H9 (cell line): ENCODE measurements around the gene CCDC174. TPM values are rescaled to one million over a fixed set of nuclear protein-coding genes. Genes with fewer than 3 reads are reported as not detected.

Experiments
- DNase-seq: peaks from one replicate; pipeline ENCODE4 v3.0.0-alpha.2; 2017
- H2AFZ ChIP-seq: one replicate; pipeline ENCODE4 v1.6.1; 2013; ENCODE audit warnings: mild to moderate bottlenecking, low read length, control low read depth, moderate library complexity
- H2AK5ac ChIP-seq: 2 replicates; pipeline ENCODE4 v1.6.1; 2013; ENCODE audit warnings: low read length, control low read depth, mixed read lengths; ENCODE audit not compliant: insufficient read length
- H2BK120ac ChIP-seq: one replicate; pipeline ENCODE4 v1.6.1; 2013; ENCODE audit warnings: low read depth, mild to moderate bottlenecking, low read length, control low read depth, inconsistent platforms; ENCODE audit not compliant: poor library complexity, severe bottlenecking
- H2BK12ac ChIP-seq: 2 replicates; pipeline ENCODE4 v1.6.1; 2013; ENCODE audit warnings: low read length, control low read depth, mixed read lengths, low read depth; ENCODE audit not compliant: insufficient read length
- H2BK15ac ChIP-seq: 2 replicates; pipeline ENCODE4 v1.6.1; 2013; ENCODE audit warnings: low read depth, low read length, control low read depth
- H2BK20ac ChIP-seq: one replicate; pipeline ENCODE4 v1.6.1; 2013; ENCODE audit warnings: low read depth, mild to moderate bottlenecking, low read length, control low read depth, inconsistent platforms; ENCODE audit not compliant: poor library complexity, severe bottlenecking
- H2BK5ac ChIP-seq: 2 replicates; pipeline ENCODE4 v1.6.1; 2013; ENCODE audit warnings: low read length, control low read depth, mixed read lengths; ENCODE audit not compliant: insufficient read length
- H3K14ac ChIP-seq: 2 replicates; pipeline ENCODE4 v1.6.1; 2013; ENCODE audit warnings: low read length, control low read depth; ENCODE audit not compliant: insufficient read depth
- H3K18ac ChIP-seq: 2 replicates; pipeline ENCODE4 v1.6.1; 2013; ENCODE audit warnings: low read depth, mild to moderate bottlenecking, mixed read lengths, low read length, control low read depth; ENCODE audit not compliant: insufficient read length
- H3K23ac ChIP-seq: 2 replicates; pipeline ENCODE4 v1.6.1; 2013; ENCODE audit warnings: low read length, control low read depth, mixed read lengths, low read depth; ENCODE audit not compliant: insufficient read length
- H3K23me2 ChIP-seq: 2 replicates; pipeline ENCODE4 v1.6.1; 2013; ENCODE audit warnings: low read depth, mild to moderate bottlenecking, mixed read lengths, low read length, control low read depth; ENCODE audit not compliant: insufficient read length, poor library complexity, severe bottlenecking
- H3K27ac ChIP-seq: 2 replicates; pipeline ENCODE4 v1.5.1; 2013; ENCODE audit warnings: low read length, control low read depth, mixed read lengths, low read depth; ENCODE audit not compliant: insufficient read length
- H3K27me3 ChIP-seq: 2 replicates; pipeline ENCODE4 v1.6.1; 2013; ENCODE audit warnings: low read length, control low read depth, inconsistent platforms; ENCODE audit not compliant: insufficient read depth
- H3K4ac ChIP-seq: 2 replicates; pipeline ENCODE4 v1.6.1; 2013; ENCODE audit warnings: low read depth, mild to moderate bottlenecking, control low read depth, inconsistent platforms, low read length, moderate library complexity
- H3K4me1 ChIP-seq: 2 replicates; pipeline ENCODE4 v1.6.1; 2013; ENCODE audit warnings: low read length, control low read depth, inconsistent platforms; ENCODE audit not compliant: insufficient read depth
- H3K4me2 ChIP-seq: 2 replicates; pipeline ENCODE4 v1.6.1; 2013; ENCODE audit warnings: low read length, control low read depth, mixed read lengths; ENCODE audit not compliant: insufficient read length, insufficient read depth
- H3K56ac ChIP-seq: 2 replicates; pipeline ENCODE4 v1.6.1; 2013; ENCODE audit warnings: low read depth, mild to moderate bottlenecking, mixed read lengths, low read length, control low read depth; ENCODE audit not compliant: insufficient read length
- H3K79me1 ChIP-seq: 2 replicates; pipeline ENCODE4 v1.6.1; 2013; ENCODE audit warnings: low read depth, mild to moderate bottlenecking, moderate library complexity, low read length, control low read depth, inconsistent platforms; ENCODE audit not compliant: insufficient read depth, poor library complexity, severe bottlenecking
- H3K79me2 ChIP-seq: 2 replicates; pipeline ENCODE4 v1.6.1; 2013; ENCODE audit warnings: low read length, control low read depth, inconsistent platforms; ENCODE audit not compliant: insufficient read depth
- H3K9ac ChIP-seq: 2 replicates; pipeline ENCODE4 v1.6.1; 2013; ENCODE audit warnings: low read length, control low read depth, mixed read lengths; ENCODE audit not compliant: insufficient read length; ENCODE audit errors: extremely low read depth
- H3K9me3 ChIP-seq: one replicate; pipeline ENCODE4 v1.6.1; 2013; ENCODE audit warnings: low read depth, low read length, inconsistent platforms; ENCODE audit not compliant: control insufficient read depth
- H3T11ph ChIP-seq: one replicate; pipeline ENCODE4 v1.6.1; 2013; ENCODE audit warnings: mild to moderate bottlenecking, low read length, control low read depth, inconsistent platforms
- H4K20me1 ChIP-seq: one replicate; pipeline ENCODE4 v1.6.1; 2013; ENCODE audit not compliant: control insufficient read depth, insufficient read length, insufficient read depth
- H4K5ac ChIP-seq: 2 replicates; pipeline ENCODE4 v1.6.1; 2013; ENCODE audit warnings: low read depth, mild to moderate bottlenecking, mixed read lengths, low read length, control low read depth; ENCODE audit not compliant: insufficient read length
- H4K8ac ChIP-seq: replicated peaks from 2 replicates; pipeline ENCODE4 v1.6.1; 2013; ENCODE audit warnings: low read length, control low read depth, mixed read lengths, low read depth; ENCODE audit not compliant: insufficient read length
- H4K91ac ChIP-seq: 2 replicates; pipeline ENCODE4 v1.6.1; 2013; ENCODE audit warnings: low read depth, mild to moderate bottlenecking, moderate library complexity, mixed read lengths, low read length, control low read depth; ENCODE audit not compliant: insufficient read length
- H3K27ac Mint-ChIP-seq, 3 experiments: 2 replicates in 2 of 3; 3 replicates in 1 of 3; pipeline ENCODE4 v1.8.0; 2020 to 2021; ENCODE audit warnings: mixed read lengths in 3 of 3, mild to moderate bottlenecking in 1 of 3, moderate library complexity in 1 of 3
- H3K27me3 Mint-ChIP-seq: 2 replicates; pipeline ENCODE4 v1.8.0; 2021; ENCODE audit warnings: low read depth, mild to moderate bottlenecking, moderate library complexity, mixed read lengths
- H3K36me3 Mint-ChIP-seq, 3 experiments: 2 replicates in 2 of 3; 3 replicates in 1 of 3; pipeline ENCODE4 v1.8.0; 2020 to 2021; ENCODE audit warnings: low read depth in 3 of 3, mixed read lengths in 3 of 3; ENCODE audit not compliant: insufficient read depth in 1 of 3
- H3K4me1 Mint-ChIP-seq, 2 experiments: 2 replicates each; pipeline ENCODE4 v1.8.0; 2020; ENCODE audit warnings: mixed read lengths in 2 of 2
- H3K4me3 Mint-ChIP-seq, 2 experiments: 2 replicates in 1 of 2; 3 replicates in 1 of 2; pipeline ENCODE4 v1.8.0; 2020 to 2021; ENCODE audit warnings: mild to moderate bottlenecking in 2 of 2, mixed read lengths in 2 of 2, moderate library complexity in 1 of 2
- H3K9me3 Mint-ChIP-seq, 2 experiments: 2 replicates in 1 of 2; 3 replicates in 1 of 2; pipeline ENCODE4 v1.8.0; 2020; ENCODE audit warnings: mild to moderate bottlenecking in 2 of 2, mixed read lengths in 2 of 2, moderate library complexity in 1 of 2
- CTCF ChIP-seq: fragments of 200-600 bp; sonication (generic); conservative IDR thresholded peaks from 3 replicates; pipeline ENCODE4 v1.8.0; 2021; ENCODE audit warnings: antibody characterized with exemption, mild to moderate bottlenecking
- WGBS: extraction: QIAGEN DNeasy Blood & Tissue Kit; methylation state at CpG from one replicate; pipeline ENCODE4 v1.1.7; 2013; ENCODE audit warnings: missing lambda C conversion rate, low lambda C conversion rate, mixed read lengths; ENCODE audit not compliant: insufficient read length; ENCODE audit errors: extremely low coverage; 5-methylcytosine and 5-hydroxymethylcytosine counted together
- total RNA-seq: library from RNA; stranded (reverse); gene quantifications from 2 replicates; pipeline ENCODE4 v1.2.1, GENCODE V29; 2021

The CCDC174 gene
- total RNA-seq, 1 experiment from 2014 or later, result 15.2 TPM

GRCh38 chr3:14658978-14659377, 7.4 kb downstream of the CCDC174 start:
- Histone ChIP-seq H2AK5ac (no peak overlapping the region), H3K4me2 (no peak overlapping the region), H3K14ac (no peak overlapping the region), H4K5ac (no peak overlapping the region), H3K23me2 (no peaks in the 10 kb centered on the region), H3K79me1 (no peaks in the 10 kb centered on the region), H2BK5ac (no peak overlapping the region), H3K27me3 (no peaks in the 10 kb centered on the region), H2BK15ac (no peak overlapping the region), H3K27ac (no peak overlapping the region), H3K23ac (no peak overlapping the region), H3T11ph (no peak overlapping the region), H3K18ac (no peak overlapping the region), H3K79me2 (no peaks in the 10 kb centered on the region), H3K9me3 (no peaks in the 10 kb centered on the region), H2BK12ac (no peak overlapping the region), H4K8ac (no peak overlapping the region), H4K91ac (no peak overlapping the region), H2BK120ac (no peak overlapping the region), H4K20me1 (no peaks in the 10 kb centered on the region), H3K4me1 (no peaks in the 10 kb centered on the region), H3K9ac (no peak overlapping the region), H3K56ac (no peak overlapping the region), H2AFZ (no peak overlapping the region), H3K4ac (no peak overlapping the region), H2BK20ac (no peak overlapping the region)
- Mint-ChIP-seq H3K27ac (no peak overlapping the region), H3K9me3 (no peaks in the 10 kb centered on the region), H3K36me3 (peaks cover 27 to 84% (median 79%) of the 10 kb centered on the region in 3 experiments; a peak in 6 of 7 replicates), H3K4me3 (no peak overlapping the region), H3K27me3 (no peaks in the 10 kb centered on the region), H3K4me1 (no peaks in the 10 kb centered on the region)
- no peak for DNase-seq
- no peak for TF ChIP-seq CTCF
- no CpG with 5 or more reads among the region's 2 CpGs for WGBS
